ENCODE results near the gene KAZN.

GRCh38 chr1:14607295-14607694 lies 8.8 kb downstream of the KAZN start:
- no peak for TF ChIP-seq CTCF (IDR thresholded peaks at IDR 0.05)
- TF ChIP-seq POLR2A (IDR thresholded peaks at IDR 0.05) = no peak

Measured in testis (tissue), 2 donors.